Neuronal stem cell (in vitro differentiated cells): ENCODE results near the gene CDC25B.
A peak's percentile ranks its signal among the peaks of the same experiment; 100 is the strongest.
"Not testable (repeated sequence)": the region's sequence is repeated elsewhere in the genome, so short reads cannot be mapped to it uniquely, and the experiment has no call there.

ENCODE experiments used
- DNase-seq: peaks from one replicate; pipeline ENCODE4 v3.0.0-alpha.2; 2013; ENCODE audit warnings: low spot score
- H2AFZ ChIP-seq: one replicate; pipeline ENCODE4 v1.6.1; 2013; ENCODE audit warnings: mild to moderate bottlenecking, low read length, inconsistent platforms
- H2AK5ac ChIP-seq: 2 replicates; pipeline ENCODE4 v1.6.1; 2013; ENCODE audit warnings: low read depth, mild to moderate bottlenecking, inconsistent platforms, low read length, moderate library complexity, mixed read lengths
- H2BK120ac ChIP-seq: 2 replicates; pipeline ENCODE4 v1.6.1; 2013; ENCODE audit warnings: low read depth, mild to moderate bottlenecking, inconsistent platforms, low read length, moderate library complexity, mixed read lengths
- H2BK12ac ChIP-seq: one replicate; pipeline ENCODE4 v1.6.1; 2013; ENCODE audit warnings: low read length, inconsistent platforms
- H2BK15ac ChIP-seq: 2 replicates; pipeline ENCODE4 v1.6.1; 2013; ENCODE audit warnings: mild to moderate bottlenecking, low read length, inconsistent platforms, mixed read lengths
- H2BK5ac ChIP-seq: one replicate; pipeline ENCODE4 v1.6.1; 2013; ENCODE audit warnings: inconsistent platforms, mild to moderate bottlenecking, low read length, moderate library complexity
- H3K14ac ChIP-seq: one replicate; pipeline ENCODE4 v1.6.1; 2013; ENCODE audit warnings: low read length, inconsistent platforms
- H3K18ac ChIP-seq: 2 replicates; pipeline ENCODE4 v1.6.1; 2013; ENCODE audit warnings: low read length, inconsistent platforms
- H3K23ac ChIP-seq: 2 replicates; pipeline ENCODE4 v1.6.1; 2013; ENCODE audit warnings: low read depth, mild to moderate bottlenecking, mixed read lengths, low read length, inconsistent platforms; ENCODE audit not compliant: poor library complexity
- H3K27ac ChIP-seq: replicated peaks from 3 replicates; pipeline ENCODE4 v1.5.1; 2013; ENCODE audit warnings: low read length, inconsistent platforms
- H3K27me3 ChIP-seq, 3 experiments: 2 replicates each; pipeline ENCODE4 v1.6.1; 2013; ENCODE audit warnings: low read length in 3 of 3, mild to moderate bottlenecking in 2 of 3, inconsistent platforms in 1 of 3, low read depth in 1 of 3, mixed read lengths in 1 of 3, moderate library complexity in 1 of 3; ENCODE audit not compliant: control insufficient read depth in 3 of 3, insufficient read depth in 3 of 3
- H3K36me3 ChIP-seq, 2 donors: replicated peaks in 1 of 2; 2 replicates each; pipeline ENCODE4 v1.6.1; 2013; ENCODE audit warnings: low read length in 2 of 2; ENCODE audit not compliant: control insufficient read depth in 2 of 2, insufficient read depth in 2 of 2
- H3K4ac ChIP-seq: 2 replicates; pipeline ENCODE4 v1.6.1; 2013; ENCODE audit warnings: inconsistent platforms, mild to moderate bottlenecking, low read length, moderate library complexity
- H3K4me1 ChIP-seq, 2 donors: 1 replicate in 1 of 2; 2 replicates in 1 of 2; pipeline ENCODE4 v1.6.1; 2013; ENCODE audit warnings: low read length in 2 of 2, low read depth in 1 of 2; ENCODE audit not compliant: control insufficient read depth in 2 of 2, insufficient read depth in 1 of 2
- H3K4me2 ChIP-seq: one replicate; pipeline ENCODE4 v1.6.1; 2013; ENCODE audit warnings: mild to moderate bottlenecking, low read length, inconsistent platforms; ENCODE audit not compliant: insufficient read depth, poor library complexity, severe bottlenecking
- H3K4me3 ChIP-seq, 2 donors: 2 replicates each; pipeline ENCODE4 v1.5.1; 2013; ENCODE audit warnings: low read length in 2 of 2, mild to moderate bottlenecking in 2 of 2, inconsistent platforms in 1 of 2, moderate library complexity in 1 of 2
- H3K79me1 ChIP-seq: one replicate; pipeline ENCODE4 v1.6.1; 2013; ENCODE audit warnings: low read depth, mild to moderate bottlenecking, inconsistent platforms, low read length, moderate library complexity
- H3K9ac ChIP-seq: one replicate; pipeline ENCODE4 v1.6.1; 2013; ENCODE audit warnings: mild to moderate bottlenecking, low read depth, low read length, inconsistent platforms; ENCODE audit not compliant: poor library complexity
- H3K9me3 ChIP-seq, 2 donors: replicated peaks in 1 of 2; 2 replicates each; pipeline versions ENCODE3 to v1.6.1; 2013; ENCODE audit warnings: low read length in 2 of 2, mild to moderate bottlenecking in 2 of 2, inconsistent platforms in 1 of 2, low read depth in 1 of 2, mixed read lengths in 1 of 2, moderate library complexity in 1 of 2; ENCODE audit not compliant: control insufficient read depth in 2 of 2, insufficient read depth in 1 of 2
- H4K8ac ChIP-seq: one replicate; pipeline ENCODE4 v1.6.1; 2013; ENCODE audit warnings: low read depth, mild to moderate bottlenecking, inconsistent platforms, low read length, moderate library complexity
- H4K91ac ChIP-seq: one replicate; pipeline ENCODE4 v1.6.1; 2013; ENCODE audit warnings: low read length, low read depth, mild to moderate bottlenecking, inconsistent platforms; ENCODE audit not compliant: poor library complexity
- WGBS, 2 donors: extraction: QIAGEN DNeasy Blood & Tissue Kit; methylation state at CpG; one replicate each; pipeline ENCODE4 v1.1.7; 2013; ENCODE audit warnings: missing lambda C conversion rate in 2 of 2, mixed read lengths in 1 of 2; ENCODE audit not compliant: insufficient read length in 2 of 2, insufficient replicate concordance in 1 of 2; ENCODE audit errors: extremely low coverage in 2 of 2; 5-methylcytosine and 5-hydroxymethylcytosine counted together

The CDC25B gene

GRCh38 chr20:3843990-3844619 lies 48.0 kb downstream of the CDC25B start:
- H3K36me3 ChIP-seq, H3K4me2 ChIP-seq, H3K9ac ChIP-seq, H3K18ac ChIP-seq, H2AFZ ChIP-seq, H3K4me1 ChIP-seq, H3K4me3 ChIP-seq, H3K27ac ChIP-seq, H3K9me3 ChIP-seq, H2AK5ac ChIP-seq, H4K8ac ChIP-seq, H2BK120ac ChIP-seq, H2BK15ac ChIP-seq, H3K27me3 ChIP-seq, H2BK12ac ChIP-seq, DNase-seq, H3K4ac ChIP-seq, H4K91ac ChIP-seq, H3K14ac ChIP-seq, H2BK5ac ChIP-seq, H3K23ac ChIP-seq: not testable (repeated sequence)
- peaks cover 11% of the 10 kb centered on the region for H3K79me1 ChIP-seq
- WGBS, 2 donors: no CpG with 5 or more reads among the region's 9 CpGs

DNA sequence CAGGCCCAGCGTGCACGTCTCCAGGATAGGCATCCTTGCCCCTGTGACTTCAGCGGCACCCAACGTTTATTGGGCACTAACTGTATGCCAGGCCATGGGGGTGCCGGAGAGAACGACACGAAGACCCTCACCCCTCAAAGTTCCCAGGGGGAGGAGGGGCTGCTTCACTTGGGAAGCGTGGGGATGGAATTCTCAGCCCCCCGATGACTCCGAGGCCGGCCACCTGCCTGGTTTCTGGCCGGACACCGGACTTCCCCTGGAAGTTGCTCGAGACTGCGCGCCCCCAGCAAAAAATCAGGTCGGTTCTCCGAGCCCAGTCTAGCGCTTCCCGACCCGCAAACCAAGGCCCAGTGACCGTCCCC lies 50.2 kb downstream of the CDC25B start:
- Histone ChIP-seq H3K23ac (peak overlapping the region; percentile 73), H2BK5ac (no peak overlapping the region), H3K4me3 (peak overlapping the region; percentile 95 to 98), H3K4ac (peak overlapping the region; percentile 98), H3K18ac (peak overlapping the region; percentile 97), H3K4me1 (peaks cover 5 to 8% of the 10 kb centered on the region in 2 donors), H3K27ac (no peak overlapping the region), H3K79me1 (peaks cover 13% of the 10 kb centered on the region), H4K91ac (no peak overlapping the region), H3K9me3 (peaks cover 0 to 4% of the 10 kb centered on the region in 2 donors), H3K36me3 (peaks cover 0 to 3% of the 10 kb centered on the region in 2 donors), H4K8ac (peak overlapping the region; percentile 82), H3K27me3 (no peaks in the 10 kb centered on the region), H2BK12ac (no peak overlapping the region), H3K4me2 (peak overlapping the region; percentile 78), H2BK120ac (peak overlapping the region; percentile 41), H2AFZ (peak overlapping the region; percentile 98), H2AK5ac (peak overlapping the region; percentile 97), H3K9ac (peak overlapping the region; percentile 97), H3K14ac (peak overlapping the region; percentile 94), H2BK15ac (peak overlapping the region; percentile 89)
- DNase-seq: no peak
- WGBS, 2 donors: no CpG with 5 or more reads among the region's 22 CpGs

DNA sequence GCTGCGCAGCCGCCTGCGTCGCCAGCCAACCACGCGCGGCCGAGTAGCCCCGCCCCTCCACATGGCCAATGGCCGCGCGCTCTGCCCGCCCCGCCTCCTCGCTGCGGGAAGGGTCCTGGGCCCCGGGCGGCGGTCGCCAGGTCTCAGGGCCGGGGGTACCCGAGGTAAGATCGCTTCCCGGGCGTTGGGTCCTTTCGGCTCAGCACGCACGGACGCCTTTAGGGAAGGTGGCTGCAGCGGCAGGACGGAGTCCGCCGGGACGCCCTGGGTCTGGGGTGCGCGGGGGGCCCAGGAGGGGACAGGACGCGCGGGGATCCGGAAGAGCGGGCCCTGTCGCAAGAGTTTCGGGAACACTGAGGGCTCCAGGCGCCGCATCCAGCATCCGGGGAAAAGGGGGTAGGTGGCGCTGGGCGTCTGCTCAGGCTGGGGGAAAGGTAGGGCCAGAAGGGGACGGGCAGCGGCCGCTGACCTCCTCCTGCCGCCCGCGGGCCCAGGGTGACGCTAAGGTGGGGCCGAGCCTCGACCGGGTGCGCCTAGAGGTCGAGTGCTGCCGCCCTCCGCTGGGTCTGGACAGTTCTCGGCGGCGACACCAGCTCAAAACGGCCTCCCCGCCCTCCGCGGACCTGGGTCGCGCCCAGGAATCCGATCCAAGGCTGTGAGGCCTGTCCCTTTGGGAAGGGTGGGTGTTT lies 50.8 kb downstream of the CDC25B start, which contains the start of gene MAVS:
MAVS (plus strand) TSS at position 95 of the 689 bp plus-strand sequence. CDS start 7,791 bp downstream, outside the sequence.
- H3K4me1 ChIP-seq: peaks cover 5 to 8% of the 10 kb centered on the region in 2 donors
- peaks cover 13% of the 10 kb centered on the region for H3K79me1 ChIP-seq
- H2BK120ac ChIP-seq: peak within 1 kb of the TSS; percentile 91
- peak within 1 kb of the TSS; percentile 90 for H2BK5ac ChIP-seq
- H3K18ac ChIP-seq: peak within 1 kb of the TSS; percentile 97
- peak; percentile 82 for DNase-seq
- H2BK15ac ChIP-seq: peak within 1 kb of the TSS; percentile 89
- peak within 1 kb of the TSS; percentile 12 for H4K91ac ChIP-seq
- H3K27me3 ChIP-seq: no peaks in the 10 kb centered on the region
- H3K4ac ChIP-seq: peak within 1 kb of the TSS; percentile 98
- peak within 1 kb of the TSS; percentile 73 for H2BK12ac ChIP-seq
- peaks cover 0 to 3% of the 10 kb centered on the region in 2 donors for H3K36me3 ChIP-seq
- peak within 1 kb of the TSS; percentile 78 for H3K4me2 ChIP-seq
- H3K27ac ChIP-seq: peak within 1 kb of the TSS; percentile 71
- H2AFZ ChIP-seq: peak within 1 kb of the TSS; percentile 98
- H3K9me3 ChIP-seq: peaks cover 0 to 4% of the 10 kb centered on the region in 2 donors
- WGBS, 2 donors: no CpG with 5 or more reads among the region's 72 CpGs
- H4K8ac ChIP-seq: peak within 1 kb of the TSS; percentile 82
- H2AK5ac ChIP-seq: peak within 1 kb of the TSS; percentile 97
- peak within 1 kb of the TSS; percentile 95 to 98 for H3K4me3 ChIP-seq
- peak within 1 kb of the TSS; percentile 90 for H3K23ac ChIP-seq
- H3K9ac ChIP-seq: peak within 1 kb of the TSS; percentile 97
- peak within 1 kb of the TSS; percentile 94 for H3K14ac ChIP-seq

DNA sequence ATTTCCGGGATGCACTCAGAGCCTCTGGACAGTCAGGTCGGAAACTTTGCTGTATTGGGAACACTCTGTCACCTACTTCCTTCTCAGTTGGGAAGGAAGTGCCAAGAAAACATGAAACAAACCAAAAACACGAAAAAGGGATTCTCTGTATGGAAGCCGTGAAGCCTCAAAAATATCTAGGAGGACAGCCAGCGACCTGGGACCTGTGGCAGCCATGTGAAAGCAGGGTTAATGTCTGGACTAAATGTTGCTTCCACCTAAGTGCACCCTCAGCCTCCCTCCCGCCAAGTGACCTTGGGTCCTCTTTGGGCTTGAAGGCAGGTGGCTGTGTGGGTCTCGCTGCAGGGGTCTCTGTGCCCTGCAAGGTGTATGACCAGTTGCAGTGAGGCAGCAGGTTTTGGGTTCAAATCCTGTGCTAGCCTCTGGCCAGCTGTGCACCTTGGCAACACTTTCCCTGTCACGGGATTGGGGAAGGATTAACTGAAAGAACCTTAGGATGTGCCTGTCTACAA lies 51.4 kb downstream of the CDC25B start:
- no peak for DNase-seq
- Histone ChIP-seq H3K27ac (no peak overlapping the region), H2AFZ (peak overlapping the region; percentile 98), H3K14ac (peak overlapping the region; percentile 44), H3K4me1 (peaks cover 5 to 8% of the 10 kb centered on the region in 2 donors), H3K27me3 (no peaks in the 10 kb centered on the region), H3K4me2 (peak overlapping the region; percentile 78), H3K9me3 (peaks cover 0 to 4% of the 10 kb centered on the region in 2 donors), H3K4ac (no peak overlapping the region), H3K36me3 (peaks cover 2 to 3% of the 10 kb centered on the region in 2 donors), H2BK15ac (no peak overlapping the region), H3K18ac (peak overlapping the region; percentile 95), H2BK120ac (no peak overlapping the region), H3K4me3 (peak overlapping the region; percentile 95 to 98), H4K91ac (peak overlapping the region; percentile 12), H2BK12ac (no peak overlapping the region), H2AK5ac (peak overlapping the region; percentile 7), H4K8ac (no peak overlapping the region), H3K9ac (peak overlapping the region; percentile 96), H3K79me1 (peaks cover 13% of the 10 kb centered on the region), H2BK5ac (peak overlapping the region; percentile 90), H3K23ac (peak overlapping the region; percentile 90)
- WGBS, 2 donors: no CpG with 5 or more reads among the region's 8 CpGs
